Neural cell (in vitro differentiated cells): ENCODE data around the gene ZP1.

ENCODE experiments used
- EP300 ChIP-seq: fragments of 450-650 bp; conservative IDR thresholded peaks from 2 replicates; pipeline ENCODE4 v1.6.1; 2014; ENCODE audit warnings: antibody characterized with exemption, mild to moderate bottlenecking, moderate library complexity; ENCODE audit not compliant: poor library complexity, severe bottlenecking
- EZH2 ChIP-seq: fragments of 200-600, 300-800 bp; shearing (Covaris generic), sonication (generic); IDR thresholded peaks from 2 replicates; pipeline ENCODE4 v1.6.1; 2014; ENCODE audit warnings: antibody characterized with exemption, low read length, borderline replicate concordance, mild to moderate bottlenecking; ENCODE audit not compliant: insufficient read depth, poor library complexity, severe bottlenecking
- MXI1 ChIP-seq: fragments of 450-650 bp; conservative IDR thresholded peaks from 2 replicates; pipeline ENCODE4 v1.6.1; 2014; ENCODE audit warnings: antibody characterized with exemption, mild to moderate bottlenecking; ENCODE audit not compliant: poor library complexity, severe bottlenecking
- POLR2AphosphoS5 ChIP-seq: IDR thresholded peaks from 2 replicates; pipeline ENCODE4 v1.6.1; 2012
- RAD21 ChIP-seq: fragments of 450-650 bp; conservative IDR thresholded peaks from 2 replicates; pipeline ENCODE4 v1.6.1; 2014; ENCODE audit warnings: antibody characterized with exemption, mild to moderate bottlenecking, moderate library complexity
- TAF1 ChIP-seq: IDR thresholded peaks from 2 replicates; pipeline ENCODE4 v1.6.1; 2012; ENCODE audit warnings: low read depth
- TF ChIP-seq, protein P1 (sequence below): IDR thresholded peaks from 2 replicates; pipeline ENCODE4 v1.6.1; 2012; ENCODE audit warnings: borderline replicate concordance
- TF ChIP-seq, protein P2 (sequence below): fragments of 450-650 bp; IDR thresholded peaks from 2 replicates; pipeline ENCODE4 v1.5.1; 2014; ENCODE audit warnings: antibody characterized with exemption, mild to moderate bottlenecking, moderate library complexity; ENCODE audit not compliant: poor library complexity, severe bottlenecking

DNA sequence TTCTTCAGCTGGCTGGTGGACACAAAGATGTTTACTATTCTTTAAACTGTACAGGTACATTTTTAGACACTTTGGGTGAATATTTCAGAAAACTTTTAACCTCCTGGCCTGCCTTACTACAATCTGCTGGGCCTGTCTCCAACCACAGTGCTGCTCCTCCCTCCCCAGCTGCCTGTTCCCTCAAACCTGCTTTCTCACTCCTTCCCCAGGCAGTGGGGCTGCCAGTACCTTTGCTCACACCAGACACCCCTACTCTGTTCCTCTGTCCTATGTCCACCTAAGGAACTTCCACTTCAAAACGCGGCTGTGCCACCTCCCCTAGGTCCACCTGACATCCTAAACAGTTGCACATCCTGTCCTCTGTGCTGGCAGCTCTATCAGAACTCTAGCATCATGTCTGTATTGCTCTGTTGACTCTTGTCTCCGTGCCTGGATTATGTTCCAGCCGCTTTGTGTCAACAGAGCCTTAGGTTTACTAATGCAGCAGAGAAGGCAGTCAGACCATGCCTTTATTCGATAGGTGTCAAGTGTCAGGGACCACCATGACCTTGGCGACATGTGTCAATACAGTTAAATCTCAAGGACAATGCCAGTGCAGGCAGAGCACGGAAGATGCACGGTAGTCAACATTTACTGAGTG, 13.4 kb downstream of the ZP1 start:
- no peak for TF ChIP-seq TAF1
- TF ChIP-seq, protein P1, sequence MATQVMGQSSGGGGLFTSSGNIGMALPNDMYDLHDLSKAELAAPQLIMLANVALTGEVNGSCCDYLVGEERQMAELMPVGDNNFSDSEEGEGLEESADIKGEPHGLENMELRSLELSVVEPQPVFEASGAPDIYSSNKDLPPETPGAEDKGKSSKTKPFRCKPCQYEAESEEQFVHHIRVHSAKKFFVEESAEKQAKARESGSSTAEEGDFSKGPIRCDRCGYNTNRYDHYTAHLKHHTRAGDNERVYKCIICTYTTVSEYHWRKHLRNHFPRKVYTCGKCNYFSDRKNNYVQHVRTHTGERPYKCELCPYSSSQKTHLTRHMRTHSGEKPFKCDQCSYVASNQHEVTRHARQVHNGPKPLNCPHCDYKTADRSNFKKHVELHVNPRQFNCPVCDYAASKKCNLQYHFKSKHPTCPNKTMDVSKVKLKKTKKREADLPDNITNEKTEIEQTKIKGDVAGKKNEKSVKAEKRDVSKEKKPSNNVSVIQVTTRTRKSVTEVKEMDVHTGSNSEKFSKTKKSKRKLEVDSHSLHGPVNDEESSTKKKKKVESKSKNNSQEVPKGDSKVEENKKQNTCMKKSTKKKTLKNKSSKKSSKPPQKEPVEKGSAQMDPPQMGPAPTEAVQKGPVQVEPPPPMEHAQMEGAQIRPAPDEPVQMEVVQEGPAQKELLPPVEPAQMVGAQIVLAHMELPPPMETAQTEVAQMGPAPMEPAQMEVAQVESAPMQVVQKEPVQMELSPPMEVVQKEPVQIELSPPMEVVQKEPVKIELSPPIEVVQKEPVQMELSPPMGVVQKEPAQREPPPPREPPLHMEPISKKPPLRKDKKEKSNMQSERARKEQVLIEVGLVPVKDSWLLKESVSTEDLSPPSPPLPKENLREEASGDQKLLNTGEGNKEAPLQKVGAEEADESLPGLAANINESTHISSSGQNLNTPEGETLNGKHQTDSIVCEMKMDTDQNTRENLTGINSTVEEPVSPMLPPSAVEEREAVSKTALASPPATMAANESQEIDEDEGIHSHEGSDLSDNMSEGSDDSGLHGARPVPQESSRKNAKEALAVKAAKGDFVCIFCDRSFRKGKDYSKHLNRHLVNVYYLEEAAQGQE: no peak
- TF ChIP-seq, protein P2, sequence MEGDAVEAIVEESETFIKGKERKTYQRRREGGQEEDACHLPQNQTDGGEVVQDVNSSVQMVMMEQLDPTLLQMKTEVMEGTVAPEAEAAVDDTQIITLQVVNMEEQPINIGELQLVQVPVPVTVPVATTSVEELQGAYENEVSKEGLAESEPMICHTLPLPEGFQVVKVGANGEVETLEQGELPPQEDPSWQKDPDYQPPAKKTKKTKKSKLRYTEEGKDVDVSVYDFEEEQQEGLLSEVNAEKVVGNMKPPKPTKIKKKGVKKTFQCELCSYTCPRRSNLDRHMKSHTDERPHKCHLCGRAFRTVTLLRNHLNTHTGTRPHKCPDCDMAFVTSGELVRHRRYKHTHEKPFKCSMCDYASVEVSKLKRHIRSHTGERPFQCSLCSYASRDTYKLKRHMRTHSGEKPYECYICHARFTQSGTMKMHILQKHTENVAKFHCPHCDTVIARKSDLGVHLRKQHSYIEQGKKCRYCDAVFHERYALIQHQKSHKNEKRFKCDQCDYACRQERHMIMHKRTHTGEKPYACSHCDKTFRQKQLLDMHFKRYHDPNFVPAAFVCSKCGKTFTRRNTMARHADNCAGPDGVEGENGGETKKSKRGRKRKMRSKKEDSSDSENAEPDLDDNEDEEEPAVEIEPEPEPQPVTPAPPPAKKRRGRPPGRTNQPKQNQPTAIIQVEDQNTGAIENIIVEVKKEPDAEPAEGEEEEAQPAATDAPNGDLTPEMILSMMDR: no peak
- no peak for TF ChIP-seq MXI1
- TF ChIP-seq EZH2: no peak
- TF ChIP-seq EP300: no peak
- TF ChIP-seq RAD21: no peak
- TF ChIP-seq POLR2AphosphoS5: no peak
